Measurements from ENCODE around the gene IFFO2. TPM values are rescaled to one million over a fixed set of nuclear protein-coding genes. Genes with fewer than 3 reads are reported as not detected.

The IFFO2 gene
- total and polyA plus RNA-seq, 2 of the 8 experiments (the other 6 are each of a cell fraction or from before 2014, with no cell fraction given) = 6.6 to 10.4 TPM

- H2BK5ac ChIP-seq (ENCODE audit: low read depth, low read length) = no peak overlapping the region
- H2BK120ac ChIP-seq (replicated peaks; ENCODE audit: low read depth, low read length) = no peak overlapping the region
- H3K23me2 ChIP-seq (ENCODE audit: low read depth, low read length) = peaks cover 7% of the 10 kb centered on the region; the same call in 1 of the 2 replicates
- H3K9me3 ChIP-seq (ENCODE audit: insufficient read depth in 2 of 2, low read depth in 1 of 2, low read length in 1 of 2) = no peaks in the 10 kb centered on the region
- H3K36me3 ChIP-seq (ENCODE audit: control insufficient read depth in 2 of 4, insufficient read depth in 4 of 4, low read length in 3 of 4) = no peaks in the 10 kb centered on the region
- H4K5ac ChIP-seq (ENCODE audit: insufficient read length, low read depth, low read length) = no peak overlapping the region
- POLR2A ChIA-PET (ENCODE audit: partially characterized antibody) = interaction anchor here (1.1 kb wide), 1 partner anchor 16 kb away, joined by 4 read pairs; no protein-coding TSS in a partner anchor
- no peak overlapping the region for H2BK15ac ChIP-seq (ENCODE audit: low read length)
- H3K14ac ChIP-seq (ENCODE audit: insufficient read length) = no peak overlapping the region
- FAIRE-seq = no peak
- DNase-seq (ENCODE audit: low read depth in 1 of 2, low spot score in 2 of 2) = no peak
- H3K4me1 ChIP-seq (replicated peaks in 1 of 4; ENCODE audit: control insufficient read depth in 3 of 4, insufficient read depth in 4 of 4, low read length in 3 of 4) = peaks cover 0 to 8% (median 3%) of the 10 kb centered on the region in 4 experiments; a peak in 3 of 7 replicates
- no peak for TF ChIP-seq EP300 (IDR thresholded peaks at IDR 0.05; ENCODE audit: borderline replicate concordance in 1 of 2, low read depth in 2 of 2, low read length in 2 of 2)
- TF ChIP-seq SUZ12 (IDR thresholded peaks at IDR 0.05; ENCODE audit: low read length) = no peak
- no peak for TF ChIP-seq FOSL1 (IDR thresholded peaks at IDR 0.05; ENCODE audit: insufficient read depth, low read depth, low read length)
- no peak for TF ChIP-seq CBX8 (IDR thresholded peaks at IDR 0.05; ENCODE audit: borderline replicate concordance, low read depth, low read length)
- no peak for TF ChIP-seq ASH2L (IDR thresholded peaks at IDR 0.05; ENCODE audit: low read length)
- H3K27ac ChIP-seq (ENCODE audit: low read depth, low read length) = no peak overlapping the region
- H2AK5ac ChIP-seq (ENCODE audit: low read depth, low read length) = no peak overlapping the region
- H2BK20ac ChIP-seq (ENCODE audit: low read length) = no peak overlapping the region
- no peaks in the 10 kb centered on the region for H3K79me2 ChIP-seq (ENCODE audit: control insufficient read depth in 1 of 2, insufficient read depth in 2 of 2, low read length in 2 of 2)
- no peak overlapping the region for H3K9ac ChIP-seq (replicated peaks in 1 of 4; ENCODE audit: extremely low read depth in 1 of 4, low read depth in 3 of 4, low read length in 3 of 4)
- CTCF ChIA-PET (ENCODE audit: partially characterized antibody) = interaction anchor here (0.8 to 10.0 kb wide), 5 partner anchors 15 to 154 kb away, joined by 3 to 109 read pairs (median 5); no protein-coding TSS in a partner anchor
- H4K8ac ChIP-seq (ENCODE audit: extremely low read depth, insufficient read depth, low read length) = no peak overlapping the region
- H3K79me1 ChIP-seq (ENCODE audit: low read depth, low read length) = peaks cover 5% of the 10 kb centered on the region
- no peaks in the 10 kb centered on the region for H4K20me1 ChIP-seq (replicated peaks in 1 of 2; ENCODE audit: control insufficient read depth in 1 of 2, insufficient read depth in 2 of 2, low read length in 2 of 2)
- H2AFZ ChIP-seq (ENCODE audit: low read length) = no peak overlapping the region
- H4K91ac ChIP-seq (replicated peaks; ENCODE audit: insufficient read length, low read length) = no peak overlapping the region
- H3K18ac ChIP-seq (ENCODE audit: extremely low read depth, low read length) = no peak overlapping the region
- H3K4me2 ChIP-seq (ENCODE audit: insufficient read depth in 1 of 2, low read depth in 2 of 2, low read length in 2 of 2) = no peak overlapping the region
- H3K4me3 ChIP-seq (ENCODE audit: extremely low read depth in 1 of 4, insufficient read depth in 2 of 4, low read depth in 3 of 4, low read length in 4 of 4) = no peak overlapping the region
- H3K56ac ChIP-seq (replicated peaks; ENCODE audit: insufficient read length, low read depth, low read length) = no peak overlapping the region
- H3K27me3 ChIP-seq (replicated peaks in 1 of 4; ENCODE audit: control insufficient read depth in 3 of 4, extremely low read depth in 1 of 4, insufficient read depth in 3 of 4, low read length in 3 of 4) = no peaks in the 10 kb centered on the region
- 90% methylated on average over 5 of the region's 6 CpGs; no CpG with 5 or more reads in 1 of the 2 experiments for WGBS, 2 experiments (ENCODE audit: extremely low coverage in 1 of 2, insufficient coverage in 1 of 2, insufficient read length in 1 of 2, insufficient replicate concordance in 2 of 2, low coverage in 1 of 2, low lambda C conversion rate in 2 of 2, missing lambda C conversion rate in 1 of 2)
- H3K4ac ChIP-seq (replicated peaks; ENCODE audit: insufficient read length, low read depth, low read length) = no peak overlapping the region
- no peak overlapping the region for H3K23ac ChIP-seq (ENCODE audit: insufficient read length)
- no peak overlapping the region for H2BK12ac ChIP-seq (ENCODE audit: low read depth, low read length)
Measured at GRCh38 chr1:18928985-18929384, 27.5 kb downstream of the IFFO2 start.
